HG03066 (cell line): Measurements from ENCODE around the gene TCAP.
"Not testable (repeated sequence)": the region's sequence is repeated elsewhere in the genome, so short reads cannot be mapped to it uniquely, and the experiment has no call there.

Source experiments
- ATAC-seq: cut with Tn5 transposase; IDR thresholded peaks from one replicate; pipeline ENCODE4 v1.9.1; 2021; ENCODE audit warnings: low read depth; ENCODE audit not compliant: unreplicated experiment

The TCAP gene

DNA sequence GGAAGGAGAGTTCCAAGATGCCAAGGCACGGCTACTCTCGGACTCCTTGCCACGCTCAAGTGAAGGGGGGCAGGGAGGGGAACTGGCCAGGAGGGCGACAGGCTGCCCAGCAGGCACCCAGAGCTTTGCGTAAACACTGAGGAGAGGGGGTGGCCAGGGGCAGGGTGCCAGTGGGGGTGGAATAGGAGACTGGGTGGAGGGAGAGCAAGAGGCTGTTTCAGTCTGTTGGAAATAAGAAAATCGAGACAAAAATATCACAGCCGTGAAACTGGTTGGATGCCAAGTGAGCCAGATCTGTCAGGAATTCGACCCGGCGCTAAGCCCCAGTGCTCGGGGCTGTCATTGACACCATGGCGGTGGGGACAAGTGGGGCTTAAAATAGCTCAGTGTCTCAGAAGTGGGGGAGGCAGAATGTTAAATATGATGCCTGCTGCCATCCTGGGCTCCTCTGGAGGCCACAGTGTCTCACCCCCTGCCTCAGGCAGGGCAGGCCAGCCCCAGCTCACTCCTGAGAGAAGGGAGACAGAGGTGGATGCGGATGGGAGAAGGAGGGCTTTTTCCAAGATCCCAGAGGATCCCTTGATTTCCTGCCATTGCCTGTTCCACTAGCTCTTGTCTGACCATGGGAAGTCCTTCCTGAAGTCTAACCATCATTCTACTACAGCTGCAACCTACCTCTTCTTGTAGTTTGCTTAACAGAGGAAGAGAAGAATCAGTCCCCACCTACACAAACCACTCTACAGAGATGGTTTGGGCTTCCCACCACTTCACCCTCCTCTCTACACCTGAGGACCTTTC is 12.6 kb downstream of the TCAP start:
- ATAC-seq, result no peak

DNA sequence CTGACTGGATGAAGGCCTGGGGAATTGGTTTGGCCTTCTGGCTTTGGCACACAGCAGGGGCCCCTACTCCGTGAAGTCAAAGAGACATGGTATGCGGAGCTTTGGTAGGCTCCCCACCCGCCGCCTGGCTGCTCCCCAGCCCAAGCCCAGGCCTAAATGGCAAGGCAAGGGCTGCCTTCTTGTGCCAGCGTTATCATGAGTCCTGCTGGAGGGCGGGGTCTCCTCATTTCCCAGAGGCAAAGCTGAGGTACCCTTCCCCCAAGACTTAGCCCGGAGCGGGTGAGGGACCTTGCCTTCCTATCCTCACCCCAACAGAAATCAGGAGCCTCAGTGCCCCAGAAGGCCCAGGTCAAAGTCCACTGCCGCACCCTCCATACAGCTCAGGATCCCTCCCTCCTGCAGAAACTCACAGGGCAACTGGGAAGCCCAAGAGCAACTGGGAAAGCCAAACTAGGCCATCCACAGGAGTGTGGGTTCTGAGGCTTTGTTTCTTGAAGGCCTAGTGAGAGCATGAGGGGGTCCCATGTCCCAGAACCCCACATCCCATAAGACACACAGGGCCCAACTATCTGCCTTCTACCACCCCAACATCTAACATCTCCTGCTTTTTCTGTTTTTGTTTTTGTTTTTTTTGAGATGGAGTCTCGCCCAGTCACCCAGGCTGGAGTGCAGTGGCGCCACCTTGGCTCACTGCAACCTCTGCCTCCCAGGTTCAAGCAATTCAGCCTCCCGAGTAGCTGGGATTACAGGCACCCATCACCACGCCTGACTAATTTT is 13.4 kb downstream of the TCAP start:
- no peak for ATAC-seq

DNA sequence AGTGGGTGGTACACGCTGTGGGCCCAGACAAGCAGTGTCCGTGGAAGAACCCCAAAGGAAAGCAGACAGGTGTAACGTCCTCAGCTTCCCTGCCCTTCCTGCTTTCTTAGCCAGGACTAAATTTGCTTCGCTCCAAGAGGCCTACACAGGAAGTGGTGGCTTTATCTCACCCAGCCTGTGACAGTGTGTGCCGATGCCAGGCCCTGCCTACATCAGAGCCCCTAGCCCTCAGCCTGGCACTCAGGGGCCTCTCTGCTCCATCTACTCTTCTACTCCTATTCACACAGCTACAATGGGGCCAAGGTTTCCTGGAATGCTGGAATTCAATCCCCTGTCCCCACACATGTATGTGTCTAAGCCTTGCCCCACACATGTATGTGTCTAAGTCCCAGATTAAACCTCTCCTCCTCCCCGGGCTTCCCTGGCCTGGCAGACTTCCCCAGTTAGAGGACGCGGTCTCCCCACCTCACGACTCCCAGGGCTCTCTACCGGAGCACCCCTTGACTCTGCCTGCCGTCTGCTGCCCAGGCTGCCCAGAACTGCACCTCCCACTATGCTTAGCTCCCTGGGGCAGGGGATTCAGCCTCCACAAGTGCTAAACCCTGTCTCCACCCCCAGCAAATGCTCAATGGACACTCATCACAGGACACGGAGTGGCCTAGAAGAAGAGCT is 14.5 kb downstream of the TCAP start:
- ATAC-seq, result no peak

GRCh38 chr17:39683295-39683939 is 18.3 kb downstream of the TCAP start:
- ATAC-seq, result no peak

GRCh38 chr17:39684369-39685192 is 19.4 kb downstream of the TCAP start:
- no peak for ATAC-seq

- no peak for ATAC-seq
These were observed 22.0 kb downstream of the TCAP start for GRCh38 chr17:39687101-39687545.

DNA sequence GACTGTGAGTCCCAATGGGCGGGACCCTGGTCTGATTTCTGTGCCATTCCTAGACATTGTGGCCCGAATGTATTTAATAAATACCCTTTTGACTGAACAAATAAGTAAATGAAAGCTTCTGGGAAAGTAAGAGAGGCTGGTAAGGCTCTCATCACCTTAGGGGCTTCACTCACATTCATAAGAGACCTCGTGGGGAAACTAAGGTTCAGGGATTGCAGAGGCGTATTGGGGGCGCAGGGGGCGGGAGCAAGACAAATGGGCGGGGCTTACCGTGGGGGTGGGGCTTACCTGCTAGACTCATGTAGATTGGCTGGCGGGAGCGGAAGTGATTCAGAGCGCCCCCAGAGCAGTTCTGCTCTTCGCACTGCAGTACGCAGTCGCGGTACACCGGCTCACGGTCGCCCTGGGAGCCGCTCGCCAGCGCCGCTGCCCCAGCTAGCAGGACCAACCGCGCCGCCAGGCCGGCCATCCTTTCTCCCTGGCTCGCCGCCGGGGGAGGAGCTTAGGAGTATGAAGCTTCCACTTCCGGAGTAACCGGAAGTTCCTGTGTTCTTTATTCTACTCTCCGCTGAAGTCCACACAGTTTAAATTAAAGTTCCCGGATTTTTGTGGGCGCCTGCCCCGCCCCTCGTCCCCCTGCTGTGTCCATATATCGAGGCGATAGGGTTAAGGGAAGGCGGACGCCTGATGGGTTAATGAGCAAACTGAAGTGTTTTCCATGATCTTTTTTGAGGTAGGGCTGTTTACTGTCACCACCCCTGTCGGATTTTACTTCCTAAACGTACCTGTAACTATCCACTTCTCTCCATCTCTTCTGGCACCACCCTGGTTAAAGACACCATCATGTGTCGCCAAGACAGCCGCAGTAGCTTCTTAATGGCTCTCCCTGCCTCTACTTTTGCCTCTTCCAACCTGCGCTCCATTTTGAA is 22.7 kb downstream of the TCAP start, which contains the start of gene PGAP3:
TSS of gene PGAP3 (minus strand) at position 512 of the 929 bp plus-strand sequence. CDS start at position 469, 43 bp downstream.
- peak; percentile 83 for ATAC-seq

- ATAC-seq, result no peak
These were observed 23.3 kb downstream of the TCAP start for GRCh38 chr17:39688475-39688835.

DNA sequence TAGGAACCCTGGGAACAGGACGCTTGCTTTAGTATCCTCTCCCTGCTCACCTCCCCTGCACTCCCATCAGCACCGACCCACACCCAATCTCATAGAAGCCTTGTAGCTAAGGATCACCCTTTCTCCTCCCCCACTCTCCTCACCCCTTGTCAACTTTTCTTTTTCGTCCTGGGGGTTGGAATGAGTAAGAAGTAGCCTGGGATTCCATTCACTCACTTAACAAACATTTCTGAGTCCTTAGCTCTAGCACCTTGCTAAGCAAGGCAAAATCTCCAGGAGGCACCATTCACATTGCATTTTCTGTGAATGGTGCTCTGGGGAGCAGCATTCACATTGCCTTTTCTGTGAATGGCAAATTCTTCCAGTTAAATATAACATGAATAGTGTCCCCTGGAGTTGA is 23.8 kb downstream of the TCAP start:
- no peak for ATAC-seq

- ATAC-seq, result no peak
These were observed 29.4 kb downstream of the TCAP start for GRCh38 chr17:39694593-39694992.

DNA sequence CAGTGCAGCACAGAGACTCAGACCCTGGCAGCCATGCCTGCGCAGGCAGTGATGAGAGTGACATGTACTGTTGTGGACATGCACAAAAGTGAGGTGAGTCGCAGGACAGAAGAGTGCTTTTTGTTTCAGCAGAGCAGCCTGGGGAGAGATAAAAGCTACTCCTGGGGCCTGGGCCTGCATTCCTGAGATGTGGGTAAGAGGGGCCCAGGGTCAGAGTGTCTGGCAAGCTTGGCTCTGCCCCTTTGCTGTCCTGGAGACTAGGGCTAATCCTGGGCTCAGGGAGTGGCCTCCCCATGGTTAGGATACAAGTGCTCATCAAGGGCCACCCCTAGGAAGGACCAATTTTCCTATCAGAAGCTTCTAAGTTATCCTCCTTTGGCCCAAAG is 29.9 kb downstream of the TCAP start:
- no peak for ATAC-seq

DNA sequence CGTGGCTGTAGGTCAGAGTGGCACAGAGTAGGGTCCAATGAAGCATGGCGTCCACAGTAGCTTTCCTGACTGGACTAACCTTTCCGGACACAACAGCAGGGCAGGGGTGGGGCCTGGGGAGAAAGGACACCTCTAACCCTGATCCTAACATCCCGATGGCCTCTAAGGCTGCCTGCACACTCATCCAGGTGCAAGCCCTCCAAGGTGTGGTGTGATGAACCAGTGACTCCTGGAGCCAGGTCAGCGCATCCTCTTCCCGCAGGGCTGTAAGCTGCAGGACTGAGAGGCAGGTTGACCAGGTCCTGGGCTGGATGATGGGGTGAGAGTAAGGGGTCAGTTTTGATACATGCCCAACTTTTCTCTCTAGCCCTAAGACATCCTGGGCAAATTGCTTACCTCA is 31.6 kb downstream of the TCAP start:
- ATAC-seq, result no peak

GRCh38 chr17:39697961-39698360 is 32.8 kb downstream of the TCAP start:
- no peak for ATAC-seq

DNA sequence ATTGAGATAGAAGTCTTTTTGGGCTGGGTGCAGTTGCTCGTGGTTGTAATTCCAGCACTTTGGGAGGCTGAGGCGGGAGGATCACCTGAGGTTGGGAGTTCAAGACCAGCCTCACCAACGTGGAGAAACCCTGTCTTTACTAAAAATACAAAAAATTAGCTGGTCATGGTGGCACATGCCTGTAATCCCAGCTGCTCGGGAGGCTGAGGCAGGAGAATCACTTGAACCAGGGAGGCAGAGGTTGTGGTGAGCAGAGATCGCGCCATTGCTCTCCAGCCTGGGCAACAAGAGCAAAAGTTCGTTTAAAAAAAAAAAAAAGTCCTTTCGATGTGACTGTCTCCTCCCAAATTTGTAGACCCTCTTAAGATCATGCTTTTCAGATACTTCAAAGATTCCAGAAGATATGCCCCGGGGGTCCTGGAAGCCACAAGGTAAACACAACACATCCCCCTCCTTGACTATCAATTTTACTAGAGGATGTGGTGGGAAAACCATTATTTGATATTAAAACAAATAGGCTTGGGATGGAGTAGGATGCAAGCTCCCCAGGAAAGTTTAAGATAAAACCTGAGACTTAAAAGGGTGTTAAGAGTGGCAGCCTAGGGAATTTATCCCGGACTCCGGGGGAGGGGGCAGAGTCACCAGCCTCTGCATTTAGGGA is 34.1 kb downstream of the TCAP start:
- ATAC-seq, result not testable (repeated sequence)

GRCh38 chr17:39699818-39700147 is 34.6 kb downstream of the TCAP start, which contains the start of gene ERBB2:
Gene ERBB2, plus strand, starts transcription at chr17:39700064. Its CDS starts 175 bp downstream, at chr17:39700239.
- no peak for ATAC-seq

GRCh38 chr17:39700148-39700987 is 35.2 kb downstream of the TCAP start:
- no peak for ATAC-seq

- no peak for ATAC-seq
These were observed 36.0 kb downstream of the TCAP start for GRCh38 chr17:39701012-39701783.
